Stimulated activated effector memory CD8-positive, alpha-beta T cell treated with anti-CD3 and anti-CD28 coated beads, Interleukin-12 subunit alpha, Interleukin-12 subunit beta, amount 100 ng/mL, for 72 hours (primary cell): ENCODE data around the gene ASB10.

Experiments
- ATAC-seq: fragments of 150-1000 bp; cut with Tn5 transposase; 2 replicates; pipeline ENCODE4 v1.10.0; 2021
- DNase-seq, 2 donors: peaks; one replicate each; pipeline ENCODE4 v3.0.0; 2021 to 2022; ENCODE audit warnings: low spot score in 2 of 2
- H3K27ac Mint-ChIP-seq: one replicate; pipeline ENCODE4 v1.8.0; 2022; ENCODE audit warnings: mild to moderate bottlenecking, mixed read lengths
- H3K36me3 Mint-ChIP-seq: one replicate; pipeline ENCODE4 v1.8.0; 2022; ENCODE audit warnings: mild to moderate bottlenecking, mixed read lengths
- H3K4me1 Mint-ChIP-seq: one replicate; pipeline ENCODE4 v1.8.0; 2022; ENCODE audit warnings: mixed read lengths
- H3K4me3 Mint-ChIP-seq: one replicate; pipeline ENCODE4 v1.8.0; 2022; ENCODE audit warnings: mild to moderate bottlenecking, mixed read lengths
- H3K9me3 Mint-ChIP-seq: one replicate; pipeline ENCODE4 v1.8.0; 2022; ENCODE audit warnings: mixed read lengths

Gene ASB10

GRCh38 chr7:151201344-151201743 lies 14.3 kb upstream of the ASB10 start:
- DNase-seq = no peak
- H3K4me1 Mint-ChIP-seq = peaks cover 18% of the 10 kb centered on the region
- H3K9me3 Mint-ChIP-seq = no peaks in the 10 kb centered on the region
- no peak overlapping the region for H3K27ac Mint-ChIP-seq
- H3K4me3 Mint-ChIP-seq = no peak overlapping the region
- no peak for ATAC-seq
- no peaks in the 10 kb centered on the region for H3K36me3 Mint-ChIP-seq

DNA sequence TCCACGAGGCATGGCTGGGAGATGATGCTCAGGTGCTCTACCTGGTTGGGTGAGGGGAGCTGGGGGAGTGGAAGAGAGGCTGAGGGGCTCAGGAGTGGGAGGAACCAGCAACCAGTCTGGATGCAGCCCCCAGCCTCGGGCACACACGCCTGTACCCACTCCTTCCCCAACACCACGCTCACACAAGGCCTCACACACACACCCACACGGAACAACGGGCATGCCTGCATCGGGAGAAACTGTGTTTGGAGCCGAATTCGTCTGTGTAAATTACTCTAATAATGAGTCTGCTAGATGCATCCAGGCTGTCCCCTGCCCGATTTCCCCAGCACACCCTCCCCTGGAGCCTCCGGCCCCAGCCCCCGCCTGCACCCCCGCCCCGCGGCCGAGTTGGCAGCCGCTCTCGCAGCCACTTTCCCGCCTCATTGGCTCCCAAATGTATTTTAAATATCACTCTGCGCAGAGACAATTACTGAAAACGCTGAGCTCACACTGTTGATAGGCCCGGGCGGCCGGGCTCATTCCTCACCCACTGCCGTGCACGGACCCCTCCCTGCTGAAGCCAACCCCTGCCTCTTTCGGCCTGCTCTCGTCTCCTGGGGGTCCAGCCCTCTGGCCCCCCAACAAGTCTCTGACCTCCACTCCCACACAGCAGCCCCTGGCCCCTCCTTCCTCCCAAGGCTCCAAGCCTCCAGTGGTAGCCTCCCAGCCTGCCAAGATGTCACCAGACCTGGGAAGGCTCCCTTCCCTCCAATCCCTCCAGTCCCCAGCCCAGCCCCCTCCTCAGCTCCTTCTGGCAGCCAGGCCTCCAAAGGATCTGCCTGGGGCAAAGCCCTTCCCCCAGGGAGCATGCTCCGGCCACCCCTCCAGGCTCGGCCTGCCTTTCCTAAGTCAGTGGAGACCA lies 12.1 kb upstream of the ASB10 start:
- H3K27ac Mint-ChIP-seq = no peak overlapping the region
- no peak for ATAC-seq
- DNase-seq = no peak
- H3K36me3 Mint-ChIP-seq = no peaks in the 10 kb centered on the region
- H3K4me1 Mint-ChIP-seq = peaks cover 9% of the 10 kb centered on the region
- no peak overlapping the region for H3K4me3 Mint-ChIP-seq
- H3K9me3 Mint-ChIP-seq = no peaks in the 10 kb centered on the region

GRCh38 chr7:151197932-151198331 lies 10.9 kb upstream of the ASB10 start:
- H3K9me3 Mint-ChIP-seq = no peaks in the 10 kb centered on the region
- no peaks in the 10 kb centered on the region for H3K36me3 Mint-ChIP-seq
- no peak for ATAC-seq
- no peak overlapping the region for H3K4me3 Mint-ChIP-seq
- peaks cover 11% of the 10 kb centered on the region for H3K4me1 Mint-ChIP-seq
- DNase-seq = no peak
- no peak overlapping the region for H3K27ac Mint-ChIP-seq

- ATAC-seq (no peak), DNase-seq (no peak)
- H3K36me3 Mint-ChIP-seq = no peaks in the 10 kb centered on the region
- no peak overlapping the region for H3K4me3 Mint-ChIP-seq
- H3K4me1 Mint-ChIP-seq = peaks cover 14% of the 10 kb centered on the region
- no peaks in the 10 kb centered on the region for H3K9me3 Mint-ChIP-seq
- H3K27ac Mint-ChIP-seq = no peak overlapping the region
Observed at GRCh38 chr7:151195616-151196450, 8.8 kb upstream of the ASB10 start.

GRCh38 chr7:151194188-151194587 lies 7.1 kb upstream of the ASB10 start:
- Mint-ChIP-seq H3K4me1 (peaks cover 17% of the 10 kb centered on the region), H3K9me3 (no peaks in the 10 kb centered on the region), H3K4me3 (no peak overlapping the region), H3K36me3 (no peaks in the 10 kb centered on the region), H3K27ac (peak overlapping the region; percentile 51)
- ATAC-seq = no peak
- no peak for DNase-seq

GRCh38 chr7:151193203-151193978 lies 6.3 kb upstream of the ASB10 start:
- no peak overlapping the region for H3K4me3 Mint-ChIP-seq
- no peak for ATAC-seq
- H3K36me3 Mint-ChIP-seq = no peaks in the 10 kb centered on the region
- no peak overlapping the region for H3K27ac Mint-ChIP-seq
- DNase-seq = no peak
- no peaks in the 10 kb centered on the region for H3K9me3 Mint-ChIP-seq
- H3K4me1 Mint-ChIP-seq = peaks cover 18% of the 10 kb centered on the region

GRCh38 chr7:151192002-151192539 lies 5.0 kb upstream of the ASB10 start:
- H3K4me3 Mint-ChIP-seq = no peak overlapping the region
- ATAC-seq = no peak
- H3K36me3 Mint-ChIP-seq = no peaks in the 10 kb centered on the region
- H3K27ac Mint-ChIP-seq = no peak overlapping the region
- no peak for DNase-seq
- H3K9me3 Mint-ChIP-seq = no peaks in the 10 kb centered on the region
- peaks cover 23% of the 10 kb centered on the region for H3K4me1 Mint-ChIP-seq

GRCh38 chr7:151191544-151191943 lies 4.5 kb upstream of the ASB10 start:
- ATAC-seq (no peak), DNase-seq (no peak)
- peaks cover 23% of the 10 kb centered on the region for H3K4me1 Mint-ChIP-seq
- H3K9me3 Mint-ChIP-seq = no peaks in the 10 kb centered on the region
- no peak overlapping the region for H3K4me3 Mint-ChIP-seq
- no peak overlapping the region for H3K27ac Mint-ChIP-seq
- H3K36me3 Mint-ChIP-seq = no peaks in the 10 kb centered on the region

DNA sequence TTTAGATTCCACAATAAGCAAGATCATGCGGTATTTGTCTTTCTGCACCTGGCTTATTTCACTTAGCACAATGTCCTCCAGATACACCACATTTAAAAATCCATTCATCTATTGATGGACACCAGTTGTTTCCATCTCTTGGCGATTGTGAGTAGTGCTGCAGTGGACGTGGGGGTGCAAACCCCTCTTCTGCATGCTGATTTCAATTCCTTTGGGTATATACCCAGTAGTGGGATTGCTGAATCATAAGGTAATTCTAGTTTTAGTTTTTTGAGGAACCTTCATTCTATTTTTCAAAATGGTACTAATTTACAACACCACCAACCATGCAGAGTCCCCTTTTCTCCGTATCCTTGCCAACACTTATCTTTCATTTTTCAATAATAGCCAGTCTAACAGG lies 2.0 kb upstream of the ASB10 start:
- Mint-ChIP-seq H3K27ac (no peak overlapping the region), H3K9me3 (no peaks in the 10 kb centered on the region), H3K36me3 (no peaks in the 10 kb centered on the region), H3K4me1 (peaks cover 12% of the 10 kb centered on the region), H3K4me3 (no peak overlapping the region)
- ATAC-seq = no peak
- DNase-seq = no peak

GRCh38 chr7:151188252-151188542 lies 1.1 kb upstream of the ASB10 start:
- ATAC-seq (no peak), DNase-seq (no peak)
- Mint-ChIP-seq H3K4me3 (no peak overlapping the region), H3K4me1 (peaks cover 11% of the 10 kb centered on the region), H3K27ac (peak overlapping the region; percentile 36), H3K36me3 (no peaks in the 10 kb centered on the region), H3K9me3 (no peaks in the 10 kb centered on the region)

DNA sequence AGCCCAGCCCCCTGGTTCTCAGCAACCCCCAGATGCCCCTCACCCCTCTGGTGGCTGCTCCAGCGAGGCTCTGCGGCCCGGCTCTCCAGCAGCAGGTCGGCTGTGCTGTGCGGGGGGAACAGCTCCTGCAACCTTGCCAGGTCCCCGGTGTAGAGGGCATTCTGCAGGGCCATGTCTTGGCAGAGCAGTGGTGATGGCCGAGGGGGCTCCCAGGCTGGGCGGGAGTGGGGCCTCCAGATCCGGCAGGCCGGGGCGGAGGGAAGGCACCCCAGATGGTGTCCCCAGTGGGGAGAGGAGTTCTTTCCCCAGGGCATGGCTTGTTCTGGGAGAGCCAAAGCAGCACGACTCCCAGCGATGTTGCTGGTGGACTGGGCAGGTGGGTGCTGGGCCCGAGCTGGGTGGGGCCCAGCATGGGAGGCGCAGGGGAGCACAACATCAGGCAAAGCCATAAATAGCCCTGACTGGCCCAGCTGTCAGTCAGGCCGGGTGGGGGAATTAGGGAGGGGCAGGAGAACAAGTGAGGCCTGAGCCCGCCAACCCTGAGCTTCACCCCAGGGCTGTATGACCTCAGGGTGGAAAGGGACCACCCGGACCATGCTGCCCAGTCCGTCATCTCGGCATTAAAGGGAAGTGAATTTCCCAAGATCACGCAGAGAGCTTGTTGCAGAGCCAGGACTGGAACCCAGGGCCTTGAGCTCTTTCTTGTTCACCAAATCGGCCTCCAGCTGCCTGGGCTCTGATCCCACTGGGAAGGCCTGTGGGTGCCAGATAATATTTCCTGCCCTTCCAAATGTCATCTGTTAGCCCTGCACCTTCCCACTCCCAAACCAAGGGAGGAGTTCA lies 580 bp upstream of the ASB10 start:
- peaks cover 11% of the 10 kb centered on the region for H3K4me1 Mint-ChIP-seq
- no peak for DNase-seq
- no peaks in the 10 kb centered on the region for H3K9me3 Mint-ChIP-seq
- H3K27ac Mint-ChIP-seq = peak overlapping the region; percentile 36
- H3K4me3 Mint-ChIP-seq = no peak overlapping the region
- no peak for ATAC-seq
- no peaks in the 10 kb centered on the region for H3K36me3 Mint-ChIP-seq

DNA sequence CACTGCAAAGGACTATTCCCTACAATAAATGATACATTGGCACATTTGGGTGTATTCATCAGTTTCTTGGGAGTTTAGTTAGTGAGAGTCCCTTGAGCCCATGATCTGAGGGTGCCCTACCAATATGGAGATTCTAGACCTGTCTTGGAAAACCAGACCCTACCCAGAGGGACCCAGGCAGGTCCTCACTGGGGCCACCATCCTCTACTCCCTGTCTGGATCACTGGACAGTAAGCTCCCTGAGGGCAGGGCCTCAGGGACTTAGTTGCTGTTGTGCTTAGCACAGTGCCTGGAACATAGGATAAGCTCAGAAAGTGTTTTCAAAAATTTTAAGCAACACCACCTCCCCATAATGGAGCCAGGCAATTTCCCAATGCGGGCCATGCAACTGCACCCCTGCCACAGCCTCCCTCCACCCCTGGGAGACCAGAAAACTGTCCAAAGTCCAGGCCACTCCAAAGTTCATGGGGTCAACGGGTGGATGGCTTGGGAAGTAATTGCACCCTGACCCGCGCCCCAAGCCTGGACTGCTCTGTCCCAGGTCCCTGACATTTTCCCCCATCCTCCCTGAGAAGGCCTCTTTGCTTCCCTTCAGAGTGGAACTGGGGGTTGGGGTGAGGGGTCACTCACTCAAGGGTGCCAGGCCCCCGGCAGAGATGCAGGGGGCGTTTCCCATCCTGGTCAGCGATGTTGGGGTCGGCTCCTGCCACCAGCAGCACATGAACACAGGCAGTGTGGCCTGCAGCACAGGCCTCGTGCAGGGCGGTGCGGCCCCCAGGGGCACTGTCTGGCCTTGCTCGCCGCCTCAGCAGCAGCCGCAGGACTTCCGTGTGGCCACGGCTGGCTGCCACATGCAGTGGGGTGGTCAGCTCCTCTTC lies 1.0 kb downstream of the ASB10 start:
- no peak for ATAC-seq
- Mint-ChIP-seq H3K4me1 (peaks cover 10% of the 10 kb centered on the region), H3K27ac (no peak overlapping the region), H3K36me3 (no peaks in the 10 kb centered on the region), H3K4me3 (no peak overlapping the region), H3K9me3 (no peaks in the 10 kb centered on the region)
- no peak for DNase-seq

DNA sequence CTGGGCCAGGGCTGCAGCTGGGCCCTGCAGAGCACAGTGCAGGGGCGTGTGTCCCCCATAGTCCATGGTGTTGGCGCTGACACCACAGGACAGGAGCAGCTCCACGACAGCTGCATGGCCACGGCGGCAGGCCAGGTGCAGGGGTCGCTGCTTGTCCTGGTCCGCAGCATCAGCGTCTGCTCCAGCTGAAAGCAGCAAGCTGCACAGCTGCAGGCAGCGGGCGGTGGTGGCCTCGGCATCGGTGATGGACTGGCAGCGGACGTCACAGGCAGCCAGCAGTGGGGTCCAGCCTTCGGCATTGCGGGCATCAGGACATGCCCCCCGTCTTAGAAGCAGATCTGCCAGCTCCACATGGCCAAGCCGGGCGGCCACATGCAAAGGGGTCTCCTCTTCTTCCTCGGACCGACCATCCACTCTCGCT lies 6.0 kb downstream of the ASB10 start:
- Mint-ChIP-seq H3K4me3 (no peak overlapping the region), H3K9me3 (no peaks in the 10 kb centered on the region), H3K27ac (no peak overlapping the region), H3K36me3 (no peaks in the 10 kb centered on the region), H3K4me1 (no peaks in the 10 kb centered on the region)
- ATAC-seq (peak; percentile 17), DNase-seq (no peak)

GRCh38 chr7:151179946-151180345 lies 7.1 kb downstream of the ASB10 start:
- DNase-seq (no peak), ATAC-seq (no peak)
- no peaks in the 10 kb centered on the region for H3K9me3 Mint-ChIP-seq
- H3K4me1 Mint-ChIP-seq = no peaks in the 10 kb centered on the region
- H3K27ac Mint-ChIP-seq = no peak overlapping the region
- no peaks in the 10 kb centered on the region for H3K36me3 Mint-ChIP-seq
- no peak overlapping the region for H3K4me3 Mint-ChIP-seq
